GM12872 (cell line): ENCODE data around the gene HSD3B2.

ENCODE experiments used
- TF ChIP-seq, protein P1 (sequence below): IDR thresholded peaks from 3 replicates; pipeline ENCODE4 v1.5.1; 2011; ENCODE audit warnings: low read depth, mild to moderate bottlenecking, low read length, moderate library complexity; ENCODE audit not compliant: insufficient read depth

Gene HSD3B2

DNA sequence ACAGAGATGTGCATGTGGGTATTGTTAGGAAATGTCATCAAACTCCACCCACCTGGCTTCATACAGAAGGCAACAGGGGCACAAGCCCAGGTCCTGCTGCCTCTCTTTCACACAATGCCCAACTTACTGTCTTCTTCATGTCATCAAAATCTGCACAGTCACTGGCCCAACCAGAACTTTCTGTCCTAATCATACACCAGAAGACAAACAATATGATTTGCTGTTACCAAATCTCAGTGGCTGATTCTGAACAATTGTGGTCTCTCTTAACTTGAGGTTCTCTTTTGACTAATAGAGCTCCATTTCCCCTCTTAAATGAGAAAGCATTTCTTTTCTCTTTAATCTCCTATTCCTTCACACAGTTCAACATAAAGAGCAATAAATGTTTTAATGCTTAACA, 7.7 kb downstream of the HSD3B2 start:
- TF ChIP-seq, protein P1, sequence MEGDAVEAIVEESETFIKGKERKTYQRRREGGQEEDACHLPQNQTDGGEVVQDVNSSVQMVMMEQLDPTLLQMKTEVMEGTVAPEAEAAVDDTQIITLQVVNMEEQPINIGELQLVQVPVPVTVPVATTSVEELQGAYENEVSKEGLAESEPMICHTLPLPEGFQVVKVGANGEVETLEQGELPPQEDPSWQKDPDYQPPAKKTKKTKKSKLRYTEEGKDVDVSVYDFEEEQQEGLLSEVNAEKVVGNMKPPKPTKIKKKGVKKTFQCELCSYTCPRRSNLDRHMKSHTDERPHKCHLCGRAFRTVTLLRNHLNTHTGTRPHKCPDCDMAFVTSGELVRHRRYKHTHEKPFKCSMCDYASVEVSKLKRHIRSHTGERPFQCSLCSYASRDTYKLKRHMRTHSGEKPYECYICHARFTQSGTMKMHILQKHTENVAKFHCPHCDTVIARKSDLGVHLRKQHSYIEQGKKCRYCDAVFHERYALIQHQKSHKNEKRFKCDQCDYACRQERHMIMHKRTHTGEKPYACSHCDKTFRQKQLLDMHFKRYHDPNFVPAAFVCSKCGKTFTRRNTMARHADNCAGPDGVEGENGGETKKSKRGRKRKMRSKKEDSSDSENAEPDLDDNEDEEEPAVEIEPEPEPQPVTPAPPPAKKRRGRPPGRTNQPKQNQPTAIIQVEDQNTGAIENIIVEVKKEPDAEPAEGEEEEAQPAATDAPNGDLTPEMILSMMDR, result no peak

DNA sequence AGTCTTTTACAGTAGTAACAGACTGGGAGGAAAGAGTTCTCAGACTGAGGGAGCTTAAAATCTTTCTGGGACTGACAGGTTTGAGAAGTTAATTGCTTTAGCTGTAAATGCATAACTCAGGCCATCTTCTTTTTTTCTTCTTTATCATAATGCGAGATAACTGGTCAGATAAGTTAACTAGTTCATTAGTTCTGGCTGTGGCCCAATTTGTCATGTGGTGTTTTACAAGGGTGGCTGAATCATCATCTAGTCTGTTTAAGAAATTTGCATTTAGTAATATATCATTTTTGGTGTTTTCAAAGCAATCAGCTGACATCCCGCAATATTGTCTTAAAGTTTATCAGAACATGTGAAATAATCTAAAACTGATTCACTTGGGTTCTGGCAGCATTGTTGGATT, 14.0 kb downstream of the HSD3B2 start:
- TF ChIP-seq, protein P1, result no peak

DNA sequence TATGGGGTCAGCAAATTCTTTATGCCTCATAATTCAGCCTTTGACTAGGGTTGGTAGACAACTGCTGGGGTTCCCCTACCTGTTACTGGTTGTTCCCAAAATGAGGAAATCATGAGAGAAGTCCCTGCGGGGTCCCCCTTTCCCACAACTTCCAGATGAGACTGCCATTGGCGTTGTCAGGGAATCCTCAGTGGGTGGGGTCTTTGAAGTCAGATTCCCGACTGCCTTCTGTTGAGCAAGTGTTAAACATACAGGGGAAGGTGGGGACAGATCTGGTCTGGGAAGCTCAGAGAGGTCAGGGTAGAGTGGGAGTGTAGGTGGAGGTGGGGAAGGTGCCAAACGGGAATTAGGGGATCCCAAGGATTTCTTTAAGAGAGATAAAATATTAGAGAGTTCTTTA, 14.7 kb downstream of the HSD3B2 start:
- TF ChIP-seq, protein P1, result no peak

DNA sequence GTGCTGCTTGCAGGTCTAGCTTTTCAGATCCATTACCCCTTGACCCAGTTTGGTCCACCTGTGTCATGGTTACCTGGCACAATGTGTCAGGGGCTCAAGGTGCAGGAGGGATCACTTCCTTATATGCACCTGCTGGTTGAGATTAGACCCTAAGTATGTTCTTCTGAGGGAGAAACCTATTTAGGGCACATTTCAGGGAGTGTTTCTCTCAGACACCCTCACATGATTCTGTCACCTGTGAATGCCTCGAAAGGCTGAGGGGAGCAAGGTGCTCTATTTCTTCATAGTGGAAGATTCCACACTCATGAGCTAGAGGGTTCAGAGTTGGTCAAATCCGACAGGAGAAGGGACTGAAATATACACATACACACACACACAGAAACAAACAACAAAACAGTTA, 15.5 kb downstream of the HSD3B2 start:
- TF ChIP-seq, protein P1, result no peak

DNA sequence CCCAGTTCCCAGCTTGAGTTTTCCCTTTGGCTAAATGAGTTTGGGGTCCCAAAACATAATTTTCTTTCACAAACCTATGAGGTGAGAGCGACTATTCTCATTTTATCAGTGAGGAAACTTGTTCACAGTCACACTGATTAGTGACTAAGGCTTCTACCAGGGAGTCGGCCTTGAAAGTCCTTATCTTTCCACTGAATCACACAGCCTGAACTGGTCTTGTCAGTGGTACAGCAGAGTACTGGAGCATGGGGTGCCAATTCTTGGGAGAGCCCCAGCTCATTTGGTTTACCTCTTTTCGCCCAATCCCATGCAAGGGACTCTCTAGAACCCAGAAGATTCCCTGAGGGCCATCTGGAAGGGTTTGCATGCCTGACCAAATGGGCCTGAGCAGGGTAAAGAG, 16.9 kb downstream of the HSD3B2 start:
- TF ChIP-seq, protein P1, result no peak

DNA sequence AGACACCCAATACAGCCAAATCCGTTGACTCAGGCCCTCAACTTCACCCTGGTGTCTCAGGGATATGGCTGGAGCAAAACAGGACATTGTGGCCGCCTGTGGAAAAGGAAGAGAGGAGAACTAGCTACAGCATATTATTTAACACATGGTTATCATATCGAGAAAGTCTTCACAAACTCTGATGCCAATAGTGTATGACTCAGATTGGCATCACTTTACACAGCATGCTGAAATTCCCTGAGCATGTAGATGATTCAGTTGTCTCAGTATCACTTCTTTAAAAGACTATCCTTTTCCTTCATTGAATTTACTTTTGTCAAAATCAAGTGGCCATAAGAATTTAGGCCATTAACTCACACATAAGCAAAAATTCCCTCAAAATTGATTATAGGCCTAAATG, 20.1 kb downstream of the HSD3B2 start:
- TF ChIP-seq, protein P1, result no peak

DNA sequence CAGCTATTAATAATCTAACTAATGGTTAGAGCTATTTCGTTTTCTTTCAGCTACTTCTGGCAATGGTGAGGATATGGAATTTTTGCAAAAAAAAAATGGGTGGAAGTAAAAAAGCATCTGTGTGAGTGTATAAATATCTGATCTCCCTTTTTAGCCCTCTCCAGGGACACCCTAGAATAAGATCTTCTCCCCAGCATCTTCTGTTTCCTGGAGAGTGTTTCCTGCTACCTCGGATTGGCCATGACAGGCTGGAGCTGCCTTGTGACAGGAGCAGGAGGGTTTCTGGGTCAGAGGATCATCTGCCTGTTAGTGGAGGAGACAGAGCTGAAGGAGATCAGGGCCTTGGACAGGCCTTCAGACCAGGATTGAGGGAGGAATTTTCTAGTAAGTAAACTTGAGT, 23.8 kb downstream of the HSD3B2 start:
- TF ChIP-seq, protein P1, result no peak
